Islet of Langerhans (tissue), 1 donor: Measurements from ENCODE around the gene MOK.
"Not testable (repeated sequence)": the region's sequence is repeated elsewhere in the genome, so short reads cannot be mapped to it uniquely, and the experiment has no call there.

Experiments
- FAIRE-seq: peaks from one replicate; lab custom pipeline; 2011; peaks lifted over from hg19 to GRCh38; lab: Jason Lieb, UNC

The MOK gene

DNA sequence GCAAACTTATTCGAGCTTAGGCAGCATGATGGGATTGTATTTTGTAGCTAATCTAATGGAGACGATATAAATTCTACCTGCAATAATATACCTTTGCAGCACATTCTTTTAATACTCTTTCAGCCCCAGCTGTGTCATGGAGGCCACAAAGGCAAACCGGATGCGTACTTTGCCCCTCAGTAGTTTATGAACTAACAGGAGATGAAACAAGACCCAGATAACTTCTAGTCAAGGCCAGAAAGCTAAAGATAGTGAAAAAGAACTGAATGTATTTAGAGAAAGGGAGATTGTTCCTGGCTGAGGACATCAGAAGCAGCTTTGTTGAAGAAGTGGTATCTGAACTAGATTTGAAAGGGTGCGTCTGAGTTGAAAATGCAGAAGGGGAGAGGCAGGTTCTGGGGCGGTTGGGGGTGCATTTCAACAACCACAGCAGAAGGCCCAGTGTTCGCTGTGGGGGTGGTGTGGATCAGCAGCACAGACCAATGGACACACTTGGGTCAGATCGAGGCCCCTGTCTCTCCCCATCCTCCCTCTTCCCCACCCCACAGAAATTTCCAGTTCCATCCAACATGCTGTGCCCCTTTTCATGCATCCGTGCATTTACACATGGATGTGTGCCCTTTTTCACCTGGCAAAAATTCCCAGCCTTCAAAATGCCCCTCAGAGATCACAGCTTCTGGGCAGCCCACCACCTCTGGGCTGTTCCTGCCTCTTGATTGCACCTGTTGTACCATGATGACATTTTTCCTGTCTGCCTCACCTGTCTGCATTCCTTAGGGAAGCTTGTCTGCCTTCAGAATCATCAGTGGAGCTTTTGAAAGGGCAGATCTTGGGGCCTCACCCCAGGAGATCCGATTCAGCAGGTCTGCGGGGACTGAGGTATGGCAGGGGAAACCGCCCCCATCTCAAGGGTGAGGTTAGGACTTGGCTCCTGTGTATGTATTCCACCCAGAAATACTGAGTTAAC, 16.8 kb upstream of the MOK start:
- FAIRE-seq = no peak

DNA sequence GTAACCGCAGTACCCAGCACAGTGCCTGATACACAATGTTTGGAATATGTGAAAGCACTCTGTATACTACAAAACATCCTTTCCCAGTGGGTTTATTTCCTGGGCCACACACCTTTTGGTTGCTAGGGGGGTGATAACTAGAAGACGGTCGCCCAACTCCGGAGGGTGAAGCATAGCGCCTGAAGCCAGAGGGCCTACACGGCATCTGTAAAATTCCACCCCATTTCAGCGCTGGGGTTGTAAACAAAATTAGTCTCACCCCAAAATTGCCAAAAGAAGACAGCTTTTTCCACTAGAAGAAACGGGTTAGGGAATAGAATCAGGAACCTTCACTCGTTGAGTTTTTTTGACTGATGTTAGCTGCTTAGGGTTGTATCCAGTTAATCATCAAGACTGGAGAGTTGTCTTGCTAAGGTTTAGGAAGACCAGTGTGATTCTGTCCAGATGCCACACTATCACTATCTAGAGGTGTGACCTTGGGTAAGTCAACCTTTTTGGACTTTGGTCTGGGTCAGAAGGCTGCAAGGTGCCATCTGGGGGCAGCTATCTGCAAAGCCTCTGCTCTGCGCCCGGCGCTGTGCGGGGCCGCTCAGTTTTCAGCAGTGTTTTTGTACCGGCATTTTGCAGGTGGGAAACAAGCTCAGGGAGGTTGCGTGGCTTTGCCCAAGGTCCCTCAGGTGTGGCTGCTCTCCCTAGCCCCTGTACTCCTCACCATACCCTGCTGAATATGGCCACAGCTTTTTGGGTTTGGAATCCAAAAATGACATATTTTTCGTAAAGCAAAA, 15.9 kb upstream of the MOK start:
- FAIRE-seq = no peak

DNA sequence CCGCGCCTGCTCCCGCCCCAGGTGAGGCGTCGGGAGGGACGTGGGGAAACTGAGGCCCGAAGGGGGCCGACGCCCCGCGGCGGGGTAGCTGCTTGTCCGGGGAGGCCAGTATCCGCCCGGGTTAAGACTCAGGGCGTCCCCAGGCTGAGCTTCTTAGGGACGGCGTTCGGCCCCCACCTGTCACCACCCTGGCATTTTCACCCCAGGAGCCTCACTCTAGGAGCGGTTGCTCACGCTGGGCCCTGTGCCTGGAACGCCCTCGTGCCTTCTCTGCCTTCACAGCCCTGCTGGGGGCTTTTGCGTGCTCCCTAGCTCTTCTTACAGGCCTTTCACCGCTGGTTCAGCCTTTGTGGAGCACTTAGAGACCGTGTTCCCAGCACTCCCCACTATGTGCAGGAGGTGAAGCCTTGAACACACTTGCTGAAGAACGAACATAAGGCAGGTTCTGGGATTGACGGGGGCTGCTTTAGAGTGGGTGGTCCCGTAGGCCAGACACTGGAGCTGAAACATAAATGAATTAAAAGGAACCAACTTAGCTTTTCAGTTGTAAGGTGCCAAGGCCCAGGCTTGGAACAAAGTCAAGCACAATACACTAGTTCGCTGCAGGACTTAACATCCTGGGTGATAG, 15.2 kb upstream of the MOK start:
- no peak for FAIRE-seq

DNA sequence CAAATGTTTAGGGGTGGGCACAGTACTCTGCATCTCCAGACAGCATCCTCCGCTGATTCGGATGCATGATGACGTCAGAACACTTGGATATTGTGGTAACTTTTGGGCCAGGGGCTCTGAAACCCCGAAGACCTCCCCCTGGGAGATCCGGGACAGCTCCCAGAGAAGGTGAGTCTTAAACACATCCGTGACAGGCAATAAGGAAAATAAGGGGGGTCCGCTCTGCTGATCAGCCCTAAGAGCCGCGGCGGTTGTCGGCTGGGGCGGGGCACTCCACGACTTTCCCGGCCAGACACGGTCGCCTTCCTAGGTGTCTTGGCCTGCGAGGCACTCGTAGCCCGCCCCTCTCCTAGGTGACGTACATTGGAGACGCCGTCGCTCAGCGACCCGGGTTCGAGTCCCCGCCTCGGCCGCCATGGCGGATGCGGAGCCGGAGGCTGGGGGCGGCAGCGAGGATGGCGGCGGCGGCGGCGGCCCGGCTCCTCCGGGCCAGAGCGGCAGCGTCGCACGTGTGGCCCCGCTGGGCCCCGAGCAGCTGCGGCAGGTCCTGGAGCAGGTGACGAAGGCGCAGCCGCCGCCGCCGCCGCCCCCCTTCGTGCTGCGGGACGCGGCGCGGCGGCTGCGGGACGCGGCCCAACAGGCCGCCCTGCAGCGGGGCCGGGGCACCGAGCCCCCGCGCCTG, 14.5 kb upstream of the MOK start, which contains the start of gene ZNF839:
ZNF839 (plus strand) TSS at position 396 of the 682 bp plus-strand sequence; CDS start at position 416, 20 bp downstream.
- FAIRE-seq = no peak

DNA sequence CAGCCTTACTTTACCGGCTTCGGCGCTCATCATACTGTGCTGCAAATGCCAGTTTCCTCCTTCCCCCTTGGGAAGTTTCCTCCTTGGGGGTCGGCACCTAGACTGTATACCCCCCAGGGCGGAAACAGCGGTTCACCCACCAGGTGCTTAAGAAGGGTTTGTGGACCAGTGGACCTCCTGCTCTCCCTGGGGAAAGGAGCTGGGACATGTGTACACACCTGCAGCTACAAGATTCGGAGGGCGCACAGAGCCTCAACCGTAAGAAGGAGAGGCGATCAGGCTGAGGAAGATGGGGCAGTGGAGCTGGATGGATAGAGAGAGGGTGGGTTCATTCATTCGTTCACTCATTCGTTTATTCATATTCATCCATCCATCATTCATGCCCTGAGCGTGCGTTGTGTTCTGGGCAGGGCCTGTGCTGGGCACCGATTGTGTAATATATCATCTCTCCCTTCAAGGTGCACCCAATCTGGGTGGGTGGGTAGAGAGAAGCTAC, 13.9 kb upstream of the MOK start:
- FAIRE-seq = no peak

DNA sequence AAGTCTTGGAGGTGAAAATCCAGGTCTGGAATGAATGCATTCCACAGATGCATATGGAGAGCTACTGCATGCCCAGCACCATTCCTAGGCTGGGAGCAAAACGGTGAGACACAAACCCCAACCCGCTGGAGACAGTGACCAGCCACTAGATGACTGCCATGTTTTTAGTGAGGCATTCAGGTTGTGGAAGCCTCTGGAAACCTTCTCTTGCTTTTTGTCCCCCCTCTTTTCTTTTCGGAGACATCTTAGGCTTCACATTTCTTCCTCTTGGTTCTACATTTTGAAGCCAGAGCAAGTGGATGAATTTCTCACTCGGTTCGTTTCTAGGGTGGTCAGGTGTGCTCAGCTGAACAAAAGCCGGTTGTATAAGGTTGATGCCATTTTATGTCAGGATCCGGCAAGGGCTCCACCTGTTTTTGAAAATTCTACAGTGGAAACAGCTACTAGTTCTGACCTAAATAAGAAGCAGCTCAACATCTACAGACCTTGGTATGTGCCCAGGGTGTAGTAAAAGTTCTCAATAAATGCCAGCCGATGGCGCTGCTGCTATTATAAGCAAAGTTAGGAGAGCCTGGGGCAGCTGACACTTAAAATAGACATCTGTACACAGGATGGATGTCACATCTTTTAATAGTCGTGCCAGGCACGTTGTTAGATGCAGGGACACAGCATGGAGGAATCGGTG, 12.7 kb upstream of the MOK start:
- no peak for FAIRE-seq

DNA sequence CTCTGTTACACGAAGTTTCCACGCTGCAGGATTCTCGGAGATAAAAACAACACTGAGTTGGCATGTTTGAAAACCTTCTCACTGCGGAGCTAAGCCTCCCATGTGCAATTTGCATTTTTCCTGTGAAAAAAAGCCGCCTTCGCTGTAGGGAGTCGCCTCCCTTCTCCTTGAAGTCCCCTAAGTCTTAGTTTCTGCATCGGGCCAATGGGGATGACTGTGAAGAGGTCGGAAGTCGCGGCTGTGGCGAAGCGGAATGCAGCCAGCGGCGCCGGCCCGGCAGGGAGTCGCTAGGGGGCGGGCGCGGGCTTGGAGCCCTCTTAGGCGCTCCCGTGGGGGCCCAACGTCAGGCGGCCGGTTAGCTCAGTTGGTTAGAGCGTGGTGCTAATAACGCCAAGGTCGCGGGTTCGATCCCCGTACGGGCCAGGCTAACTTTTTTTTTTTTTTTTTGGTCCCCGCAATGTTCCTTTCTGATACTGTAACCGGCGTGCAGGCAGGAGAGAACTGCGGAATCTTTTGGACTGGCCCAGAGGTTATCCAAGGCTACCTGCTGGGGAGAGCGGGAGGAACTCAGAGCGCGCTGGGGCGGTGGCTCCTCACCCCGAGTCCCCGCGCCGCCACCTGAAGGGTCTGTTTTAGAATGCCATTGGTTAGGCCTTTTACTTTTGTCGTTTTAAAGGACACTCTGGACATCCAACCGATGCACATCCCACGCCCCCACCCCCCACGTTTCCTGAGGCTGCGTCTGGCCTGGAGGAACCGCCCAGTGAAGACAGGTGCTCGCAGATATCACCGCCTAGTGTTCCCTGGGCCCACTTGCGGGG, 12.0 kb upstream of the MOK start:
- no peak for FAIRE-seq

DNA sequence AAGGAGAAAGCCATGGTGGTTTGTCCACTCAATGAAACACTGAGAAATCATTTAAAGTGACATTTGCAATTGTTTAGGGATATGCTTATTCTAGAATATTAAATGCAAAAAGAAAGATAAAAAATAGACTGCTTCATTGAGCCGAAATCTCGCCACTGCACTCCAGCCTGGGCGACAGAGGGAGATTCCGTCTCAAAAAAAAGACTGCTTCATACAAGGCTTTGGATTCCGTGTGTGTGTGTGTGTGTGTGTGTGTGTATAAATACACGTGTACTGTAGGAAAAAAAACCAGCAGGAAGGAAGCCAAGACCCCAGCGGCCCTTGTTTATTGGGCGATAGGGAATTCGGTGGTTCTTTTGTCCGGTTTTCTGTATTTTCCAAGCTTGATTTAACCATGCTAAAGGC, 11.4 kb upstream of the MOK start:
- FAIRE-seq = no peak

DNA sequence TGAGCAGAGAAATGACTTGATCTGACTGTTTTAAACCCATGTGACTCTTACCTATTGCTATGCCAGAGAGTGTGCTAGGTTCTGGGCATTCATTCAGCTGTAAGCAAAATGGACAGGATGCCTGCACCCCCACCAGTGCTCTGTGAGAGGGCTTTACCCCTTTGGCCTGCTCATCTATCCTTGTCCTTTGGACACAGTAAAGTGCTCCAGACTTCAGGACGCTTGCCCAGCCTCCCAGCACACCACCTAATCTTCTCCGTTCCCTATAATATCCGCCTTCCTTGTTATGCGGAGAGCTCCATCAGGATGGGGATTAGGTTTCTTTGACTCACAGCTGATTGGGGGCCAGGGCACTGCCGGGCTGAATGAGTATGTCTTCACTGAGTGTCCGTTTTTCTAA, 10.2 kb upstream of the MOK start:
- no peak for FAIRE-seq

DNA sequence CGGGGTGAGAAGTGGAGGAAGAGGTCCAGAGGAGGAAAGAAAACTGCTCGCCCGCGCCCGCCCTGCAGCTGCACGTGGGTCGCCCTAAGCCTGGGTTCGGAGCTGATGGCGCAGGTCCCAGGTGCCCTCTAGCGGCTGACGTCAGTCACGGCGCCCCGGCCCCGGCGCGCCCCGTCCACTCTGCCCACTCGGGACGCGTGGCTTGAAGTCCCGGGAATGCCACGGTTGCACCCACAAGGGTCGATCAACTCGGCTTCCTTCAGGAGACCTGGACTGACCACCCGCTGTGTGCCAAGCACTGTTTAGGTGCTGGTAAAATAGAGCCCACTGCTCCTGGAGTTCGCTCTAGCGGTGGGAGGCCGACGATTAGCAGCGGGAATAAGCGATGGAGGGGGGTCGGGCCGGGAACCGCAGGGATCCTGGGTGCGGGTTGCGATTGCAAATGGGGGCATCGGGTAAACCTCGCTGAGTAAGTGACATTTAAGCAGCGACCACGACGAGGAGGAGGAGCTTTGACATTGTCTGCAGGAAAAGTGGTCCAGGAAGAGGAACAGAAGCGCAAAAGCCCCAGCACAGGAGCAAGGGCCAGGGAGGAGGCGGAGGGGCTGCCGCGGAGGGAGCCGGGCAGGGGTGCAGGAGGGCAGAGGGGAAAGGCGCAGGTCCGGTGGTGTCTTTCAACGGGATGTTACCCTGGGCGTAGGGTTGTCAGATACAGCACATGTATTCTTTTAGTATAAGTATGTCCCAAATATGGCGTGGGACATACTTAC, 9.5 kb upstream of the MOK start:
- FAIRE-seq = no peak

DNA sequence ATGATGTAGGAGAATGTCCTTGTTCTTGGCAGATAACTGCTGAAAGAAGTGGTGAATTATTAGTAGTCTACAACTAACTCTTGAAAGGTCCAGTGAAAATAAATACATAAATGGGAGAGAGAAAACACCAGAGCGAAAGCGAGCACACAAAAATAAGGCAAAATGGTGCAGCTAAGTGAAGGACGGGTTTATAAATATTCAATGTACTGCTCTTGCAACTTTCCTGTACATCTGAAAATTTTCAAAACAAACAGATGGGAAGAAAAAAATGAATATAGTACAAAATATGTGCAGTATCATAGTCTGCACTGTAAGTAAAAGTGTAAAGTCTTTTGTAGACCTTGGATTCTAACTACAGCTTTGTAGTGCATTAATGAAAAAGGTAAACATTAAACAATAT, 1.3 kb downstream of the MOK start:
- no peak for FAIRE-seq

DNA sequence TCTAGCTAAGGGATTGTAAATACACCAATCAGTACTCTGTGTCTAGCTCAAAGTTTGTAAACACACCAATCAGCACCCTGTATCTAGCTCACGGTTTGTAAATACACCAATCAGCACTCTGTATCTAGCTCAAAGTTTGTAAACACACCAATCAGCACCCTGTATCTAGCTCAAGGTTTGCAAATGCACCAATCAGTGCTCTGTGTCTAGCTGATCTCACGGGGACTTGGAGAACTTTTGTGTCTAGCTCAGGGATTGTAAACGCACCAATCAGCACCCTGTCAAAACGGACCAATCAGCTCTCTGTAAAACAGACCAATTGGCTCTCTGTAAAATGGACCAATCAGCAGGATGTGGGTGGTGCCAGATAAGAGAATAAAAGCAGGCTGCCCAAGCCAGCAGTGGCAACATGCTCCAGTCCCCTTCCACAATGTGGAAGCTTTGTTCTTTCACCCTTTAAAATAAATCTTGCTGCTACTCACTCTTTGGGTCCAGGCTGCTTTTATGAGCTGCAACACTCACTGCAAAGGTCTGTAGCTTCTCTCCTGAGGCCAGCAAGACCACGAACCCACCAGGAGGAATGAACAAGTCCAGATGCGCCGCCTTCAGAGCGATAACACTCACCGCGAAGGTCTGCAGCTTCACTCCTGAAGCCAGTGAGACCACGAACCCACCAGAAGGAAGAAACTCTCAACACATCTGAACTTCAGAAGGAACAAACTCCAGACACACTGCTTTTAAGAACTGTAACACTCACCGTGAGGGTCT, 6.5 kb downstream of the MOK start:
- not testable (repeated sequence) for FAIRE-seq

DNA sequence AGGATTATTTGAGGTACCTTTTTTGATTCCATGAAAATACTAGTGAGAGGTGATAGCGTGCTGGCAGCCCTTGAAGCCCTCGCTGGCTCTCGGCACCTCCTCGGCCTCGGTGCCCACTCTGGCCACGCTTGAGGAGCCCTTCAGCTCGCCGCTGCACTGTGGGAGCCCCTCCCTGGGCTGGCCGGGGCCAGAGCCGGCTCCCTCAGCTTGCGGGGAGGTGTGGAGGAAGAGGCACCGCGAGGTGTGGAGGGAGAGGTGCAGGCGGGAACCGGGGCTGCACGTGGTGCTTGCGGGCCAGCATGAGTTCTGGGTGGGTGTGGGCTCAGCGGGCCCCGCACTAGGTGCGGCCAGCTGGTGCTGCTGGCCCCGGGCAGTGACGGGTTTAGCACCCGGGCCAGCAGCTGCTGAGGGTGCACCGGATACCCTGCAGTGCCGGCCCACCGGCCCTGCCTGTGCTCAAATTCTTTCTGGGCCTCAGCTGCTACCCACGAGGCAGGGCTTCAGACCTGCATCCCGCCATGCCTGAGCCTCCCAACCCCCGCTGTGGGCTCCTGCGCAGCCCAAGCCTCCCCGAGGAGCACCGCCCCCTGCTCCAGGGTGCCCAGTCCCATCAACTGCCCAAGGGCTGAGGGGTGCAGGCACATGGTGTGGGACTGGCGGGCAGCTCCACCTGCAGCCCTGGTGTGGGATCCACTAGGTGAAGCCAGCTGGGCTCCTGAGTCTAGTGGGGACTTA, 7.4 kb downstream of the MOK start:
- no peak for FAIRE-seq

DNA sequence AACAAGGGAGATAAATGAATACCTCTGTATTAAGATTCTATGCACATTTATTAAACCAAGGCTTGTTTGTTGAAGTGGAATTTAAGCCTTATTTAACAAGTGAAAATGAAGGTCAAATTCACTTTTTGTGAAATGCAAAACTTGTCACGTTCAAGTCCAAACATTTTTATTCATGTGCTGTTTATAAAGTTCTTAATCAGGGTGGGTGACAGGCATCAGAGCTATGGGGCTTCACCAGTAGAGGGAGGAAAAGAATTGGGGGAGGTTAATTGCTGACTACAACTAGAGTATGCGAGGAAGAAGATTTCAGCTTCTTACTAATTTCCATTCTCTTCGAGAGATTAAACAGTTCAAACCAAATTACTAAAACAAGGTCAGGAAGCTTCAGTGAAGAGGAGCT, 9.7 kb downstream of the MOK start:
- peak; percentile 61 for FAIRE-seq

DNA sequence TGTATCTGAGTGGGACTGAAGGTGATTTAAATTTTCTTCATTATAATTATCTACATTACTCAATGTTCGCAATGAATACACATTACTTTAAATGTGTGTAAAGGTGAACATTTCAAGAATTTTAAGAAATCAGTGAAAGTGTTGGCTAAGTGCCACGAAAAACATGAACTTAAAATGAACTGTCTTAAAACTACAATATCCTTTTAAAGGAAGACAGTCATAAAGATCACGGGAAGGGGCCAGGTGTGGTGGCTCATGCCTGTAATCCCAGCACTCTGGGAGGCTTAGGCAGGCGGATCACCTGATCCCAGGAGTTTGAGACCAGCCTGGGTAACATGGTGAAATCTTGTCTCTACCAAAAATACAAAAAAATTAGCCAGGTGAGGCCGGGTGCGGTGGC, 11.2 kb downstream of the MOK start:
- FAIRE-seq = no peak

DNA sequence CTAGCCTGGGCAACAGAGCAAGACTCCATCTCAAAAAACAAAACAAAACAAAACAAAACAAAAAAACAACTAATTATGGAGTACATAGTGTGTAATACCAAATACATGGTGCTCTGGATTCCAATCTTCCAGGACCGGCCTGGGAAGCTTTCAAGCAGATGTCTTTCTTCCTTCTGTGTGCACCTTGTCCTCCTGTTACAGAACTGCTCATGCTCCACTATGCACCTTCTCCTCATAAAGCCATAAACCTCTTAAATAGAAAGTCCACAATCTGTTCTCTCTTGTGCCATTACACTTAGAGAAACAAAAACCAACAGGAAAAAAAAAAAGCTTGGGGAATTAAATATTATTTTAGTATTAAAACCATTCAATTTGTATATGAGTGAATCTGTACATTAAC, 12.5 kb downstream of the MOK start:
- no peak for FAIRE-seq

DNA sequence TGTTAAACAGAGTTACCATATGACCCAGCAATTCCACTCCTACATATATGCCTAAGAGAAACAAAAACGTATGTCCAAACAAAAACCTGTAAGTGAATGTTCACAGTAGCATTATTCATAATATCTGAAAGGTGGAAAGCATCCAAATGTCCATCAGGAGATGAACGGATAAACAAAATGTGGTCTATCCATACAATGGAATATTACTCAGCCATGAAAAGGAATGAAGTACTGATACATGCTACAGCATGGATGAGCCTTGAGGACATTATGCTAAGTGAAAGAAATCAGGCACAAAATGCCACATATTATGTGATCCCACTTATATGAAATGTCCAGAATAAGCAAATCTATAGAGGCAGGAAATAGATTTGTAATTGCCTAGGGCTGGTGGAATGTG, 16.8 kb downstream of the MOK start:
- FAIRE-seq = no peak

DNA sequence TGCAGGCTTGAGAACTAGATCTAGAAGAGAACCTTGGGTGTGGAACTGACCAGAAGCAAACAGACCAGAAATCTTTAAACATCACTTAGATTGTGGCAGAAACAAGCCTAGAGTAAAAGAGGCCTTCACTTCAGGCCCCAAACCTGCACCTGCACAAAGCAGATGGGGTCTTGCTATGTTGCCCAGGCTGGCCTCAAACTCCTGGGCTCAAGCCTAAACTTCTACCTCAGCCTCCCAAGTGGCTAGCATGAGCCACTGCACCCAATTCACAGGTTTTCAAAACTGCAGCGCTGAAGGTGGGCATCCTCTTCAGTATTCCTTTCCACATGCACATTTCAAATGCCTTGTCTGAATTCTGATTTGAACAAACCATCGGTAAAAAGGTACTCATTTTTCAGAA, 19.9 kb downstream of the MOK start:
- no peak for FAIRE-seq
